HEK293 (cell line): ENCODE results near the gene ASCC3.

Experiments
- CTCF ChIA-PET: fragments of 350-600 bp; formaldehyde crosslinking; extraction: SDS; loops from one replicate; lab custom pipeline; 2021; ENCODE audit warnings: antibody characterized with exemption; lab: Yijun Ruan, JAX
- POLR2A ChIA-PET: fragments of 300-600 bp; formaldehyde crosslinking; extraction: SDS; loops from one replicate; lab custom pipeline; 2020; ENCODE audit warnings: antibody characterized with exemption, inconsistent platforms; lab: Yijun Ruan, JAX
- H3K27ac ChIP-seq: fragments of 200-500 bp; sonication (Bioruptor generic); 2 replicates; pipeline ENCODE4 v1.5.1; 2014; ENCODE audit warnings: low read depth, low read length, control low read depth, inconsistent platforms; ENCODE audit errors: extremely low read depth
- H3K36me3 ChIP-seq, 2 experiments: fragments of 200-500 bp in 1 of 2; sonication (Bioruptor generic) in 1 of 2; 1 replicate in 1 of 2; 2 replicates in 1 of 2; pipeline ENCODE4 v1.5.1; 2014 to 2017; ENCODE audit warnings: inconsistent platforms in 2 of 2, low read length in 2 of 2; ENCODE audit not compliant: control insufficient read depth in 2 of 2, insufficient read depth in 1 of 2
- H3K4me1 ChIP-seq: fragments of 200-500 bp; sonication (Bioruptor generic); 2 replicates; pipeline ENCODE4 v1.5.1; 2014; ENCODE audit warnings: mild to moderate bottlenecking, low read length, inconsistent platforms; ENCODE audit not compliant: control insufficient read depth, insufficient read depth
- H3K4me3 ChIP-seq: 2 replicates; pipeline ENCODE4 v1.5.1; 2011; ENCODE audit warnings: low read depth, mild to moderate bottlenecking, control low read depth, low read length, moderate library complexity
- H3K9me3 ChIP-seq: fragments of 200-500 bp; sonication (Bioruptor generic); 2 replicates; pipeline ENCODE4 v1.5.1; 2014; ENCODE audit warnings: low read depth, low read length, inconsistent platforms; ENCODE audit not compliant: control insufficient read depth, insufficient read depth
- GLIS2 ChIP-seq: fragments of 450-650 bp; formaldehyde crosslinking; IDR thresholded peaks from 2 replicates; pipeline ENCODE4 v1.5.1; 2016; ENCODE audit warnings: missing biosample characterization, missing genetic modification characterization
- KLF1 ChIP-seq: fragments of 450-650 bp; formaldehyde crosslinking; IDR thresholded peaks from 2 replicates; pipeline ENCODE4 v1.5.1; 2016; ENCODE audit warnings: missing biosample characterization, missing genetic modification characterization
- PRDM10 ChIP-seq: fragments of 450-650 bp; formaldehyde crosslinking; IDR thresholded peaks from 2 replicates; pipeline ENCODE4 v1.5.1; 2016; ENCODE audit warnings: missing biosample characterization, missing genetic modification characterization
- YY1 ChIP-seq: fragments of 450-650 bp; formaldehyde crosslinking; IDR thresholded peaks from 2 replicates; pipeline ENCODE4 v1.5.1; 2018; ENCODE audit warnings: missing biosample characterization, missing genetic modification characterization
- ZNF112 ChIP-seq: fragments of 450-650 bp; formaldehyde crosslinking; IDR thresholded peaks from 2 replicates; pipeline ENCODE4 v1.5.0; 2017; ENCODE audit warnings: missing biosample characterization, missing genetic modification characterization
- ZNF184 ChIP-seq: fragments of 450-650 bp; IDR thresholded peaks from 2 replicates; pipeline ENCODE4 v1.5.1; 2018; ENCODE audit warnings: missing biosample characterization, mild to moderate bottlenecking, missing genetic modification characterization
- ZNF302 ChIP-seq: fragments of 450-650 bp; formaldehyde crosslinking; IDR thresholded peaks from 2 replicates; pipeline ENCODE4 v1.5.1; 2016; ENCODE audit warnings: missing biosample characterization, missing genetic modification characterization, low read depth
- ZNF404 ChIP-seq: fragments of 450-650 bp; formaldehyde crosslinking; IDR thresholded peaks from 2 replicates; pipeline ENCODE4 v1.5.1; 2017; ENCODE audit warnings: missing biosample characterization, missing genetic modification characterization
- ZNF501 ChIP-seq: fragments of 450-650 bp; formaldehyde crosslinking; IDR thresholded peaks from 2 replicates; pipeline ENCODE4 v1.5.1; 2016; ENCODE audit warnings: missing biosample characterization, missing genetic modification characterization
- ZNF571 ChIP-seq: fragments of 450-650 bp; formaldehyde crosslinking; IDR thresholded peaks from 2 replicates; pipeline ENCODE4 v1.5.0; 2017; ENCODE audit warnings: missing biosample characterization, missing genetic modification characterization
- ZNF585B ChIP-seq: fragments of 450-650 bp; formaldehyde crosslinking; IDR thresholded peaks from 2 replicates; pipeline ENCODE4 v1.5.1; 2016; ENCODE audit warnings: missing biosample characterization, missing genetic modification characterization
- ZNF654 ChIP-seq: fragments of 450-650 bp; formaldehyde crosslinking; IDR thresholded peaks from 2 replicates; pipeline ENCODE4 v1.5.1; 2016; ENCODE audit warnings: low read depth, missing biosample characterization, missing genetic modification characterization
- ZNF785 ChIP-seq: fragments of 450-650 bp; formaldehyde crosslinking; IDR thresholded peaks from 2 replicates; pipeline ENCODE4 v1.5.1; 2016; ENCODE audit warnings: missing biosample characterization, missing genetic modification characterization
- ZNF792 ChIP-seq: fragments of 450-650 bp; formaldehyde crosslinking; IDR thresholded peaks from 2 replicates; pipeline ENCODE4 v1.5.1; 2016; ENCODE audit warnings: missing biosample characterization, missing genetic modification characterization
- ZSCAN16 ChIP-seq: fragments of 450-650 bp; formaldehyde crosslinking; IDR thresholded peaks from 2 replicates; pipeline ENCODE4 v1.5.1; 2016; ENCODE audit warnings: missing biosample characterization, missing genetic modification characterization
- TF ChIP-seq, protein P1 (sequence below): fragments of 450-650 bp; formaldehyde crosslinking; IDR thresholded peaks from 2 replicates; pipeline ENCODE4 v1.5.1; 2016; ENCODE audit warnings: missing biosample characterization, missing genetic modification characterization, borderline replicate concordance

ASCC3 gene

DNA sequence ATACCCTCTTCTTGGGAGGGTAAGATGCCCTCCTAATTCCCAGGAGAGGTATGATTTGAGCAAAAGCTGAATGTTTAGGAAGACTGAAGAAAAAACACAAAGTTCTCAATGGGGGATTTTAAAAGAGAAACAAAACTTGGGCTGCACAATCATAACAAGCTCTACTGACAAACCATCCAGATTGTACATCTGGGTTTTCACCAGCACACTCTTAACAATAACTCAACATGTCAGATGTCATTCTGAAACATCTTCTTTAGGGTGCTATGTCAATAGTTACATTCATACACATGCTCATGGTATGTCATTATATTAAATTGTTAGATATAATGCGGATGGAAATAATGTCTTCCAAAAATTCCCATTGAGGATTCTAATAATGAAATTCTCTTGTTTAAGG lies 95.1 kb downstream of the ASCC3 start:
- TF ChIP-seq ZNF585B (no peak), ZNF785 (tag by site-specific recombination) (no peak)
- Histone ChIP-seq H3K4me1 (no peaks in the 10 kb centered on the region), H3K9me3 (no peaks in the 10 kb centered on the region), H3K36me3 (peaks cover 0 to 7% of the 10 kb centered on the region in 2 experiments; a peak in 1 of 3 replicates), H3K27ac (no peak overlapping the region), H3K4me3 (no peak overlapping the region)
- POLR2A ChIA-PET = no interaction called here
- CTCF ChIA-PET = no interaction called here

DNA sequence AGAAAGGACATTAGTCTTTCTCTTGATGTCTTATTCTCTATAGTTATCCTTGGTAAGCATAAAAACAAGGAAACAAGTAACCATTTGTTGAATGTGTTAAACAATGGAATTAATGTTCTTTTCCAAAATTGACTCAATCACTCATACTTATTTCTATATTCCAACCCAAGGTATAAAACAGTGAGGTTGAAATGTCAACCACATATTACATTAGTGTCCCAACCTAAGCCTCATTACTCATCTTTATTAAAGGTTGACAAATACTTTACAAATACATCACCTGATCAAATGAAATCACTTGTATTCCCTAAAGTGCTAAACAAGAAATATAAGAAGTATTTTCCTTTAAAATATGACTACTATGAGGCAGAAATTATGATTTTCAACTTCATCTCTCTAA lies 100.5 kb downstream of the ASCC3 start:
- H3K9me3 ChIP-seq = no peaks in the 10 kb centered on the region
- H3K4me1 ChIP-seq = no peaks in the 10 kb centered on the region
- H3K4me3 ChIP-seq = no peak overlapping the region
- TF ChIP-seq ZNF404 (tag by site-specific recombination) (no peak), PRDM10 (tag by site-specific recombination) (no peak), ZNF792 (no peak), ZNF184 (tag by site-specific recombination) (no peak)
- TF ChIP-seq, protein P1, sequence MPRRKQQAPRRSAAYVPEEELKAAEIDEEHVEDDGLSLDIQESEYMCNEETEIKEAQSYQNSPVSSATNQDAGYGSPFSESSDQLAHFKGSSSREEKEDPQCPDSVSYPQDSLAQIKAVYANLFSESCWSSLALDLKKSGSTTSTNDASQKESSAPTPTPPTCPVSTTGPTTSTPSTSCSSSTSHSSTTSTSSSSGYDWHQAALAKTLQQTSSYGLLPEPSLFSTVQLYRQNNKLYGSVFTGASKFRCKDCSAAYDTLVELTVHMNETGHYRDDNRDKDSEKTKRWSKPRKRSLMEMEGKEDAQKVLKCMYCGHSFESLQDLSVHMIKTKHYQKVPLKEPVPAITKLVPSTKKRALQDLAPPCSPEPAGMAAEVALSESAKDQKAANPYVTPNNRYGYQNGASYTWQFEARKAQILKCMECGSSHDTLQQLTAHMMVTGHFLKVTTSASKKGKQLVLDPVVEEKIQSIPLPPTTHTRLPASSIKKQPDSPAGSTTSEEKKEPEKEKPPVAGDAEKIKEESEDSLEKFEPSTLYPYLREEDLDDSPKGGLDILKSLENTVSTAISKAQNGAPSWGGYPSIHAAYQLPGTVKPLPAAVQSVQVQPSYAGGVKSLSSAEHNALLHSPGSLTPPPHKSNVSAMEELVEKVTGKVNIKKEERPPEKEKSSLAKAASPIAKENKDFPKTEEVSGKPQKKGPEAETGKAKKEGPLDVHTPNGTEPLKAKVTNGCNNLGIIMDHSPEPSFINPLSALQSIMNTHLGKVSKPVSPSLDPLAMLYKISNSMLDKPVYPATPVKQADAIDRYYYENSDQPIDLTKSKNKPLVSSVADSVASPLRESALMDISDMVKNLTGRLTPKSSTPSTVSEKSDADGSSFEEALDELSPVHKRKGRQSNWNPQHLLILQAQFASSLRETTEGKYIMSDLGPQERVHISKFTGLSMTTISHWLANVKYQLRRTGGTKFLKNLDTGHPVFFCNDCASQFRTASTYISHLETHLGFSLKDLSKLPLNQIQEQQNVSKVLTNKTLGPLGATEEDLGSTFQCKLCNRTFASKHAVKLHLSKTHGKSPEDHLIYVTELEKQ (tag by site-specific recombination) = no peak
- CTCF ChIA-PET = no interaction called here
- POLR2A ChIA-PET = no interaction called here
- H3K36me3 ChIP-seq = peaks cover 0 to 4% of the 10 kb centered on the region in 2 experiments; a peak in 1 of 3 replicates
- no peak overlapping the region for H3K27ac ChIP-seq

DNA sequence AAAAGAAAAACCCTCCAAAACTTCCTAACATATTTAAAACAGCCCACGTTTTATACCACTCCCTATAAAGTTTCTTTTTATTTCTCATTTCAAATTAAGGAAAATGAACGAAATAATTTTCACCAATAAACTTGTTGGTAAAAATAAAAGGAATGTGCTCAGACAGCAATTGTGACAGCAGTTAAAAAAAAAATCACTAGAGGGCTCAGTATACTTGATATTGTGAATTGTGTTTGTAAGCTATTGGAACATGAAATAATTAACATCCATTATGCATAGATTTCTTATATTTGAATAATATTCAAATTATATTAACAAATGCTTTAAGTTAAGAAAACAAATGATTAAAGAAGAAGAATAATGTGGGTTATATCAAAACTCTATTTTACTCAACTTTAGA lies 105.5 kb downstream of the ASCC3 start:
- H3K27ac ChIP-seq = no peak overlapping the region
- H3K4me3 ChIP-seq = no peak overlapping the region
- ChIA-PET CTCF (interaction anchor here (0.7 kb wide), 3 partner anchors 11 to 1543 kb away, joined by 3 to 4 read pairs (median 3); no protein-coding TSS in a partner anchor), POLR2A (no interaction called here)
- H3K9me3 ChIP-seq = no peaks in the 10 kb centered on the region
- peak; percentile 43 for TF ChIP-seq ZNF654
- no peak for TF ChIP-seq ZNF302 (tag by site-specific recombination)
- no peak for TF ChIP-seq ZNF112 (tag by site-specific recombination)
- TF ChIP-seq ZSCAN16 = no peak
- no peaks in the 10 kb centered on the region for H3K4me1 ChIP-seq
- no peaks in the 10 kb centered on the region for H3K36me3 ChIP-seq

DNA sequence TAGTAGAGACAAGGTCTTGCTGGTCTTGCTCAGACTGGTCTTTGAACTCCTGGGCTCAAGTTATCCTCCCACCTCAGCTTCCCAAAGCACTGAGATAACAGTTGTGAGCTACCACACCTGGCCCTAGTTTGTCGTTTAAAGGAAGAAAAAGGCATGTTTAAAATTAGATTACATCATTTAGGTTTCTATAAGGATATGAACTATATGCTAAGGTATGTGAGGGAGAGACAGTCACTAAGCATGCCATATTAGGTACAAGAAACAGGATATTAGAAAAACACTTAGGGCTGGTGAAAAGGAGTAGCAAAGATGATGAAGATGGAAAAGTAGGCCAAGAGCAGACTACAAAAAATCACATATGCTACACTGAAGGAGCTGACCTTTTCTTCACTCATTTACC lies 106.4 kb downstream of the ASCC3 start:
- no peak overlapping the region for H3K4me3 ChIP-seq
- POLR2A ChIA-PET = no interaction called here
- TF ChIP-seq YY1 (tag by site-specific recombination) (no peak), KLF1 (no peak), GLIS2 (tag by site-specific recombination) (no peak), ZNF501 (no peak), ZNF571 (tag by site-specific recombination) (no peak)
- TF ChIP-seq, all 188 proteins: peak for 0
- CTCF ChIA-PET = interaction anchor here (0.6 kb wide), 1 partner anchor 657 kb away, joined by 3 read pairs; no protein-coding TSS in a partner anchor
- H3K36me3 ChIP-seq = no peaks in the 10 kb centered on the region
- no peak overlapping the region for H3K27ac ChIP-seq
- no peaks in the 10 kb centered on the region for H3K4me1 ChIP-seq
- H3K9me3 ChIP-seq = no peaks in the 10 kb centered on the region
